Loucy (cell line): ENCODE results near the gene PFN3.

Source experiments
- H2AFZ ChIP-seq: fragments of 200-600 bp; sonication (generic); 2 replicates; pipeline ENCODE4 v1.6.0; 2016; ENCODE audit warnings: antibody characterized with exemption, mild to moderate bottlenecking, low read length, moderate library complexity
- H3F3A ChIP-seq: fragments of 200-600 bp; 2 replicates; pipeline ENCODE4 v1.6.0; 2016; ENCODE audit warnings: antibody characterized with exemption, low read depth, mild to moderate bottlenecking
- H3K27me3 ChIP-seq: fragments of 200-600 bp; sonication (generic); 2 replicates; pipeline ENCODE4 v1.6.1; 2014; ENCODE audit warnings: low read length, mild to moderate bottlenecking; ENCODE audit not compliant: insufficient read depth, poor library complexity, severe bottlenecking
- H3K36me3 ChIP-seq: fragments of 200-600 bp; sonication (generic); 2 replicates; pipeline ENCODE4 v1.6.1; 2016; ENCODE audit warnings: low read length; ENCODE audit not compliant: insufficient read depth
- H3K4me1 ChIP-seq: fragments of 200-600 bp; sonication (generic); 2 replicates; pipeline ENCODE4 v1.5.1; 2014; ENCODE audit warnings: low read length, mild to moderate bottlenecking; ENCODE audit not compliant: insufficient read depth, poor library complexity, severe bottlenecking
- H3K4me2 ChIP-seq: fragments of 200-600 bp; sonication (generic); 2 replicates; pipeline ENCODE4 v1.6.0; 2014; ENCODE audit warnings: antibody characterized with exemption, low read length, low read depth, mild to moderate bottlenecking; ENCODE audit not compliant: poor library complexity, severe bottlenecking
- H3K4me3 ChIP-seq: fragments of 200-600 bp; sonication (generic); 2 replicates; pipeline ENCODE4 v1.5.1; 2014; ENCODE audit warnings: low read length, mild to moderate bottlenecking, mixed read lengths; ENCODE audit not compliant: poor library complexity, severe bottlenecking
- H3K79me2 ChIP-seq: fragments of 200-600 bp; sonication (generic); 2 replicates; pipeline ENCODE4 v1.6.1; 2014; ENCODE audit warnings: low read length; ENCODE audit not compliant: insufficient read depth
- H3K9ac ChIP-seq: fragments of 200-600 bp; sonication (generic); 2 replicates; pipeline ENCODE4 v1.6.0; 2014; ENCODE audit warnings: mild to moderate bottlenecking, low read depth, low read length, moderate library complexity; ENCODE audit not compliant: poor library complexity, severe bottlenecking
- H3K9me2 ChIP-seq: fragments of 200-600 bp; sonication (generic); replicated peaks from 2 replicates; pipeline ENCODE4 v1.6.1; 2016; ENCODE audit warnings: low read depth, low read length, mixed read lengths
- H3K9me3 ChIP-seq: fragments of 200-600 bp; sonication (generic); 2 replicates; pipeline ENCODE4 v1.6.1; 2014; ENCODE audit warnings: mild to moderate bottlenecking, antibody characterized with exemption, low read length, low read depth; ENCODE audit not compliant: insufficient read depth
- H4K20me1 ChIP-seq: fragments of 200-600 bp; sonication (generic); 2 replicates; pipeline ENCODE4 v1.6.0; 2014; ENCODE audit warnings: antibody characterized with exemption, low read length, mild to moderate bottlenecking; ENCODE audit not compliant: insufficient read depth, poor library complexity, severe bottlenecking
- EZH2phosphoT487 ChIP-seq: fragments of 200-600 bp; IDR thresholded peaks from 2 replicates; pipeline ENCODE4 v1.6.1; 2018; ENCODE audit warnings: antibody characterized with exemption, mild to moderate bottlenecking, moderate library complexity, borderline replicate concordance
- TF ChIP-seq, protein P1 (sequence below): fragments of 200-600 bp; sonication (generic); conservative IDR thresholded peaks from 2 replicates; pipeline ENCODE4 v1.5.1; 2014; ENCODE audit warnings: mild to moderate bottlenecking, antibody characterized with exemption, low read length

PFN3 gene

DNA sequence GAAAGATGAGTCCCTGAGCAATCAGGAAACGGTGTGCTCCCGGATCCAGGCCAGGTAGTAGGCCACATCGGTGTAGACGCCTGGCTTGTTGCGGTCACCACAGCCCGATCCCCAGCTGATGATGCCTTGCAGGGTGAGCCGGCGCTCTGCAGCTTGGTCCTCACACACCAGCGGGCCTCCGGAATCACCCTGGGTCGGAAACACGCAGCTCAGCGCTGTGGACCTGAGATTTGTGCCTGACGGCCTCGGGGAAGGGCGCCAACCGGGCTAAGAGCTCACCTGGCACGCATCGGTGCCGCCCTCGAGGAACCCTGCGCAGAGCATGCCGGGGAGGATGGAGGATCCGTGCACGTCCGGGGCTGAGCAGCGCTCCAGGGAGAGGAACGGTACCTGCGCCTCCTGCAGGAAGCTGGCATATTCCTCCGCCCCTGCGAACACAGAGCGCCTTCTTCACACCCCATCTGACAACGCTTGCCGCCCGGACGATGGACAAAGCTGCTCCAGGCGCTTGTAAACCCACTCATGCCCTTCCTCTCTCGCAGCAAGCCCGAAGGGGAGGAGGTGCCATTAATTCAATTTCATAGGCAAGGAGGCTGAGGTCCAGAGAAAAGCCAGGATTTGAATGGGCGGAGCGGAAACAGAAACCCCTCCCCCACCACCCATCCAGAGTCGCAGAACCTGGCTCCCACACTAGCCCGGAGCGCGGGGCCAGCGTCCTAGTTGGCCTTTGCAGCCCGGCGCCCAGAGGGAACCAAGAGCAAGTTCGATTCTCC, 2.0 kb upstream of the PFN3 start:
- no peaks in the 10 kb centered on the region for H3K9me2 ChIP-seq
- H3K9ac ChIP-seq: no peak overlapping the region

DNA sequence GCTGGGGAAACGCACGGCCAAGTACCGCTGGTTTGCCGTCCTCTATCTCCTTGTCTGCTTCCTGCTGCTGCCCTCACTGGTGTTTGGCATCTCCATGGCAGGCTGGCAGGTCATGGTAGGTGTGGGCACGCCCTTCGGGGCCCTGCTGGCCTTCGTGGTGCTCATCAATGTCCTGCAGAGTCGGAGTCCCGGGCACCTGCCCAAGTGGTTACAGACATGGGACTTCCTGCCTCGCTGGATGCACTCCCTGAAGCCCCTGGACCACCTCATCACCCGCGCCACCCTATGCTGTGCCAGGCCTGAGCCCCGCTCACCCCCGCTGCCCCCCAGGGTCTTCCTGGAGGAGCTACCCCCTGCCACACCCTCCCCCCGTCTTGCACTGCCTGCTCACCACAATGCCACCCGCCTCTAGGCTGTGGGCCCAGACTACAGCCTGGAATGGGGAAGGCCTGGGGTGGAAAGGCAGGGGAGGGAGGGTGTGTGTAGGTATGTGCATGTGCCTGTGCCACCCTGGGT, 2.5 kb downstream of the PFN3 start:
- Histone ChIP-seq H3K79me2 (no peaks in the 10 kb centered on the region), H3K9me2 (no peaks in the 10 kb centered on the region), H3K27me3 (no peaks in the 10 kb centered on the region), H2AFZ (no peak overlapping the region), H3K4me1 (peaks cover 2% of the 10 kb centered on the region), H3K4me2 (no peak overlapping the region), H3K4me3 (no peak overlapping the region), H3F3A (no peaks in the 10 kb centered on the region), H3K36me3 (no peaks in the 10 kb centered on the region), H4K20me1 (no peaks in the 10 kb centered on the region), H3K9ac (no peak overlapping the region), H3K9me3 (no peaks in the 10 kb centered on the region)
- TF ChIP-seq, protein P1, sequence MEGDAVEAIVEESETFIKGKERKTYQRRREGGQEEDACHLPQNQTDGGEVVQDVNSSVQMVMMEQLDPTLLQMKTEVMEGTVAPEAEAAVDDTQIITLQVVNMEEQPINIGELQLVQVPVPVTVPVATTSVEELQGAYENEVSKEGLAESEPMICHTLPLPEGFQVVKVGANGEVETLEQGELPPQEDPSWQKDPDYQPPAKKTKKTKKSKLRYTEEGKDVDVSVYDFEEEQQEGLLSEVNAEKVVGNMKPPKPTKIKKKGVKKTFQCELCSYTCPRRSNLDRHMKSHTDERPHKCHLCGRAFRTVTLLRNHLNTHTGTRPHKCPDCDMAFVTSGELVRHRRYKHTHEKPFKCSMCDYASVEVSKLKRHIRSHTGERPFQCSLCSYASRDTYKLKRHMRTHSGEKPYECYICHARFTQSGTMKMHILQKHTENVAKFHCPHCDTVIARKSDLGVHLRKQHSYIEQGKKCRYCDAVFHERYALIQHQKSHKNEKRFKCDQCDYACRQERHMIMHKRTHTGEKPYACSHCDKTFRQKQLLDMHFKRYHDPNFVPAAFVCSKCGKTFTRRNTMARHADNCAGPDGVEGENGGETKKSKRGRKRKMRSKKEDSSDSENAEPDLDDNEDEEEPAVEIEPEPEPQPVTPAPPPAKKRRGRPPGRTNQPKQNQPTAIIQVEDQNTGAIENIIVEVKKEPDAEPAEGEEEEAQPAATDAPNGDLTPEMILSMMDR: no peak
- TF ChIP-seq EZH2phosphoT487: no peak

More for the DNA sequence above, 2.0 kb upstream of the PFN3 start:
- Histone ChIP-seq H3K36me3 (no peaks in the 10 kb centered on the region), H3K4me3 (no peak overlapping the region), H3K9me3 (no peaks in the 10 kb centered on the region), H4K20me1 (no peaks in the 10 kb centered on the region), H3K4me2 (no peak overlapping the region), H3F3A (no peaks in the 10 kb centered on the region), H3K79me2 (no peaks in the 10 kb centered on the region), H3K4me1 (peaks cover 21% of the 10 kb centered on the region), H2AFZ (no peak overlapping the region), H3K27me3 (no peaks in the 10 kb centered on the region)
- TF ChIP-seq EZH2phosphoT487: no peak
- TF ChIP-seq, protein P1: no peak

DNA sequence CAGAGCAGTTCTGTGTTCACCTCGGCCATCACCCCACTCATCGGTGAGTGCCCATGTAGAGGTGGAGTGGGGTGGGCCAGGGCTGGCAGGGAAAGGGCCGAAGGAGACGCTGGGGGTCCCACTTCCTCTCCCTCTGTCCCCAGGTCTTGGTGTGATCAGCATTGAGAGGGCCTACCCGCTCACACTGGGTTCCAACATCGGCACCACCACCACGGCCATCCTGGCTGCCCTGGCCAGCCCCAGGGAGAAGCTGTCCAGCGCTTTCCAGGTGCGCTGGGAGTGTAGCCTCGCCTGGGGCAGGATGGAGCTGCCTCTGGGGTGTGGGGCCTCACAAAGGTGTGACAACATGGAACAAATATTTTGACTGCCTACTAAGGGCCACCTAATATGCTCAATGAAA, 3.7 kb downstream of the PFN3 start:
- H4K20me1 ChIP-seq: no peaks in the 10 kb centered on the region
- no peaks in the 10 kb centered on the region for H3K79me2 ChIP-seq
- H3K4me3 ChIP-seq: no peak overlapping the region
- no peaks in the 10 kb centered on the region for H3K9me2 ChIP-seq
- no peaks in the 10 kb centered on the region for H3K9me3 ChIP-seq
- no peaks in the 10 kb centered on the region for H3K27me3 ChIP-seq
- no peak overlapping the region for H3K9ac ChIP-seq
- H3K4me1 ChIP-seq: peaks cover 2% of the 10 kb centered on the region
- H3K4me2 ChIP-seq: no peak overlapping the region
- H3F3A ChIP-seq: no peaks in the 10 kb centered on the region
- TF ChIP-seq, protein P1: no peak
- no peaks in the 10 kb centered on the region for H3K36me3 ChIP-seq
- H2AFZ ChIP-seq: no peak overlapping the region
